HUES6 (cell line): Measurements from ENCODE around the gene MRPS18A.
A peak's percentile ranks its signal among the peaks of the same experiment; 100 is the strongest.
"Not testable (repeated sequence)": the region's sequence is repeated elsewhere in the genome, so short reads cannot be mapped to it uniquely, and the experiment has no call there.

ENCODE experiments used
- H3K27ac ChIP-seq: 2 replicates; pipeline ENCODE4 v1.7.0; 2013; ENCODE audit warnings: low read depth, mild to moderate bottlenecking, low read length, inconsistent platforms
- H3K27me3 ChIP-seq: 2 replicates; pipeline ENCODE4 v1.6.1; 2013; ENCODE audit warnings: low read length; ENCODE audit not compliant: control insufficient read depth, insufficient read depth
- H3K36me3 ChIP-seq: 2 replicates; pipeline ENCODE4 v1.6.1; 2013; ENCODE audit warnings: low read length; ENCODE audit not compliant: control insufficient read depth, insufficient read depth
- H3K4me1 ChIP-seq: 2 replicates; pipeline ENCODE4 v1.6.1; 2013; ENCODE audit warnings: low read length; ENCODE audit not compliant: control insufficient read depth, insufficient read depth
- H3K4me3 ChIP-seq: 2 replicates; pipeline ENCODE4 v1.5.1; 2013; ENCODE audit warnings: low read depth, low read length
- H3K9ac ChIP-seq: one replicate; pipeline ENCODE4 v1.6.1; 2013; ENCODE audit warnings: mild to moderate bottlenecking, low read length
- H3K9me3 ChIP-seq: 2 replicates; pipeline ENCODE4 v1.6.1; 2013; ENCODE audit warnings: low read depth, low read length; ENCODE audit not compliant: control insufficient read depth, insufficient read depth

MRPS18A gene

GRCh38 chr6:43706788-43707187 lies 19.2 kb upstream of the MRPS18A start:
- Histone ChIP-seq H3K27me3 (no peaks in the 10 kb centered on the region), H3K4me3 (no peak overlapping the region), H3K4me1 (peaks cover 48% of the 10 kb centered on the region), H3K27ac (no peak overlapping the region), H3K36me3 (no peaks in the 10 kb centered on the region), H3K9ac (no peak overlapping the region), H3K9me3 (no peaks in the 10 kb centered on the region)

- Histone ChIP-seq H3K9ac (no peak overlapping the region), H3K27me3 (no peaks in the 10 kb centered on the region), H3K9me3 (no peaks in the 10 kb centered on the region)
These were observed 18.4 kb upstream of the MRPS18A start for GRCh38 chr6:43705996-43706395.

GRCh38 chr6:43703512-43704429 lies 16.2 kb upstream of the MRPS18A start:
- H3K4me1 ChIP-seq: peaks cover 65% of the 10 kb centered on the region
- H3K27me3 ChIP-seq: no peaks in the 10 kb centered on the region
- no peaks in the 10 kb centered on the region for H3K9me3 ChIP-seq
- no peak overlapping the region for H3K4me3 ChIP-seq
- peak overlapping the region; percentile 69; the same call in 1 of the 2 replicates for H3K27ac ChIP-seq
- H3K9ac ChIP-seq: peak overlapping the region; percentile 71
- H3K36me3 ChIP-seq: no peaks in the 10 kb centered on the region

More at GRCh38 chr6:43705996-43706395, 18.4 kb upstream of the MRPS18A start:
- Histone ChIP-seq H3K27ac (no peak overlapping the region), H3K4me3 (no peak overlapping the region), H3K36me3 (no peaks in the 10 kb centered on the region), H3K4me1 (peaks cover 56% of the 10 kb centered on the region)

- peak overlapping the region; percentile 71 for H3K9ac ChIP-seq
- H3K9me3 ChIP-seq: no peaks in the 10 kb centered on the region
- peaks cover 68% of the 10 kb centered on the region for H3K4me1 ChIP-seq
- H3K36me3 ChIP-seq: no peaks in the 10 kb centered on the region
- no peaks in the 10 kb centered on the region for H3K27me3 ChIP-seq
- peak overlapping the region; percentile 40 for H3K4me3 ChIP-seq
- peak overlapping the region; percentile 69 for H3K27ac ChIP-seq
These were observed 15.2 kb upstream of the MRPS18A start for GRCh38 chr6:43702534-43703440.

GRCh38 chr6:43702171-43702533 lies 14.6 kb upstream of the MRPS18A start:
- Histone ChIP-seq H3K27ac (peak overlapping the region; percentile 69), H3K4me1 (peaks cover 62% of the 10 kb centered on the region), H3K9me3 (no peaks in the 10 kb centered on the region), H3K4me3 (peak overlapping the region; percentile 40), H3K36me3 (no peaks in the 10 kb centered on the region), H3K9ac (peak overlapping the region; percentile 53), H3K27me3 (no peaks in the 10 kb centered on the region)

- H3K36me3 ChIP-seq, H3K4me3 ChIP-seq, H3K9me3 ChIP-seq, H3K27me3 ChIP-seq, H3K9ac ChIP-seq, H3K27ac ChIP-seq: not testable (repeated sequence)
- peaks cover 54% of the 10 kb centered on the region for H3K4me1 ChIP-seq
These were observed 13.5 kb upstream of the MRPS18A start for GRCh38 chr6:43700939-43701560.

- Histone ChIP-seq H3K4me3 (peak overlapping the region; percentile 21; the same call in 1 of the 2 replicates), H3K27ac (peak overlapping the region; percentile 39; the same call in 1 of the 2 replicates), H3K4me1 (peaks cover 57% of the 10 kb centered on the region), H3K9me3 (no peaks in the 10 kb centered on the region), H3K9ac (peak overlapping the region; percentile 39), H3K27me3 (no peaks in the 10 kb centered on the region), H3K36me3 (no peaks in the 10 kb centered on the region)
These were observed 12.1 kb upstream of the MRPS18A start for GRCh38 chr6:43699564-43700186.

GRCh38 chr6:43698584-43699349 lies 11.2 kb upstream of the MRPS18A start:
- peaks cover 56% of the 10 kb centered on the region for H3K4me1 ChIP-seq
- H3K4me3 ChIP-seq: no peak overlapping the region
- H3K27ac ChIP-seq: no peak overlapping the region; the same call in 1 of the 2 replicates
- H3K9me3 ChIP-seq: no peaks in the 10 kb centered on the region
- H3K36me3 ChIP-seq: no peaks in the 10 kb centered on the region
- peak overlapping the region; percentile 31 for H3K9ac ChIP-seq
- H3K27me3 ChIP-seq: no peaks in the 10 kb centered on the region

- Histone ChIP-seq H3K36me3 (no peaks in the 10 kb centered on the region), H3K9ac (no peak overlapping the region), H3K27me3 (no peaks in the 10 kb centered on the region), H3K4me1 (peaks cover 45% of the 10 kb centered on the region), H3K4me3 (no peak overlapping the region), H3K27ac (no peak overlapping the region), H3K9me3 (no peaks in the 10 kb centered on the region)
These were observed 9.8 kb upstream of the MRPS18A start for GRCh38 chr6:43697421-43697820.

GRCh38 chr6:43695967-43696291 lies 8.3 kb upstream of the MRPS18A start:
- Histone ChIP-seq H3K27me3 (no peaks in the 10 kb centered on the region), H3K27ac (no peak overlapping the region), H3K9ac (no peak overlapping the region), H3K4me3 (no peak overlapping the region), H3K9me3 (no peaks in the 10 kb centered on the region), H3K4me1 (peaks cover 30% of the 10 kb centered on the region), H3K36me3 (no peaks in the 10 kb centered on the region)
